ENCODE data around the gene PFN3. TPM values are rescaled to one million over a fixed set of nuclear protein-coding genes. Genes with fewer than 3 reads are reported as not detected.

The PFN3 gene
- total RNA-seq, 2 experiments from 2014 or later = not detected

GRCh38 chr5:177429248-177430040, 29.0 kb upstream of the PFN3 start:
- Mint-ChIP-seq H3K27ac (peak overlapping the region; percentile 93), H3K27me3 (ENCODE audit: low read depth) (no peaks in the 10 kb centered on the region), H3K9me3 (ENCODE audit: insufficient read depth) (no peaks in the 10 kb centered on the region), H3K4me3 (peak overlapping the region; percentile 97), H3K36me3 (ENCODE audit: low read depth) (peaks cover 71% of the 10 kb centered on the region), H3K4me1 (ENCODE audit: low read depth) (peaks cover 75% of the 10 kb centered on the region)
- peak; percentile 88 for DNase-seq
- ChIA-PET POLR2A (interaction anchor here (1.0 to 10.3 kb wide), 8 partner anchors 17 to 117 kb away, joined by 3 to 245 read pairs (median 4); partner anchors contain the start of genes LMAN2, MXD3 and PRR7), CTCF (interaction anchor here (0.6 to 14.1 kb wide), 9 partner anchors 17 to 111 kb away, joined by 3 to 252 read pairs (median 16); partner anchors contain the start of genes F12 and PRR7)
- peak; percentile 0 for ATAC-seq

- ATAC-seq (no peak), DNase-seq (no peak)
- Mint-ChIP-seq H3K4me3 (peak overlapping the region; percentile 97), H3K4me1 (ENCODE audit: low read depth) (peaks cover 72% of the 10 kb centered on the region), H3K27ac (peak overlapping the region; percentile 93), H3K36me3 (ENCODE audit: low read depth) (peaks cover 64% of the 10 kb centered on the region), H3K27me3 (ENCODE audit: low read depth) (no peaks in the 10 kb centered on the region), H3K9me3 (ENCODE audit: insufficient read depth) (no peaks in the 10 kb centered on the region)
- ChIA-PET CTCF (interaction anchor here (0.7 to 14.1 kb wide), 9 partner anchors 15 to 110 kb away, joined by 3 to 252 read pairs (median 16); partner anchors contain the start of genes F12 and PRR7), POLR2A (interaction anchor here (1.0 to 10.3 kb wide), 8 partner anchors 18 to 117 kb away, joined by 3 to 245 read pairs (median 4); partner anchors contain the start of genes LMAN2, MXD3 and PRR7)
These were observed 28.2 kb upstream of the PFN3 start for GRCh38 chr5:177428574-177429217.

GRCh38 chr5:177427919-177428573, 27.6 kb upstream of the PFN3 start:
- DNase-seq (no peak), ATAC-seq (no peak)
- Mint-ChIP-seq H3K9me3 (ENCODE audit: insufficient read depth) (no peaks in the 10 kb centered on the region), H3K4me1 (ENCODE audit: low read depth) (peaks cover 67% of the 10 kb centered on the region), H3K36me3 (ENCODE audit: low read depth) (peaks cover 59% of the 10 kb centered on the region), H3K4me3 (peak overlapping the region; percentile 97), H3K27me3 (ENCODE audit: low read depth) (no peaks in the 10 kb centered on the region), H3K27ac (peak overlapping the region; percentile 93)
- POLR2A ChIA-PET = interaction anchor here (1.0 to 10.3 kb wide), 10 partner anchors 17 to 116 kb away, joined by 3 to 245 read pairs (median 4); partner anchors contain the start of genes MXD3, PFN3 and PRR7
- CTCF ChIA-PET = interaction anchor here (1.5 to 14.1 kb wide), 7 partner anchors 14 to 38 kb away, joined by 3 to 252 read pairs (median 22); partner anchors contain the start of genes F12 and PRR7

- Mint-ChIP-seq H3K4me3 (peak overlapping the region; percentile 97), H3K4me1 (ENCODE audit: low read depth) (peaks cover 62% of the 10 kb centered on the region), H3K9me3 (ENCODE audit: insufficient read depth) (no peaks in the 10 kb centered on the region), H3K27me3 (ENCODE audit: low read depth) (no peaks in the 10 kb centered on the region), H3K27ac (peak overlapping the region; percentile 93), H3K36me3 (ENCODE audit: low read depth) (peaks cover 55% of the 10 kb centered on the region)
- DNase-seq (no peak), ATAC-seq (no peak)
- POLR2A ChIA-PET = interaction anchor here (0.6 to 10.3 kb wide), 14 partner anchors 10 to 173 kb away, joined by 3 to 245 read pairs (median 4); partner anchors contain the start of genes B4GALT7, F12, PFN3 and PRELID1
- CTCF ChIA-PET = interaction anchor here (0.6 to 14.1 kb wide), 12 partner anchors 13 to 117 kb away, joined by 3 to 252 read pairs (median 7); partner anchors contain the start of gene PRR7
These were observed 26.9 kb upstream of the PFN3 start for GRCh38 chr5:177427211-177427822.

GRCh38 chr5:177426566-177427210, 26.2 kb upstream of the PFN3 start, which contains the start of gene GRK6:
Gene GRK6, plus strand, starts transcription at chr5:177426676. Its CDS starts 170 bp downstream, at chr5:177426846.
- Mint-ChIP-seq H3K4me1 (ENCODE audit: low read depth) (peaks cover 59% of the 10 kb centered on the region), H3K27me3 (ENCODE audit: low read depth) (no peaks in the 10 kb centered on the region), H3K36me3 (ENCODE audit: low read depth) (peaks cover 48% of the 10 kb centered on the region), H3K27ac (peak within 1 kb of the TSS; percentile 93), H3K4me3 (peak within 1 kb of the TSS; percentile 97), H3K9me3 (ENCODE audit: insufficient read depth) (no peaks in the 10 kb centered on the region)
- ChIA-PET CTCF (interaction anchor here (0.6 to 14.1 kb wide), 15 partner anchors 10 to 117 kb away, joined by 3 to 252 read pairs (median 5); no protein-coding TSS in a partner anchor), POLR2A (interaction anchor here (0.6 to 10.3 kb wide), 17 partner anchors 9 to 173 kb away, joined by 3 to 245 read pairs (median 4); partner anchors contain the start of genes B4GALT7, F12, PFN3 and PRELID1)
- DNase-seq = peak; percentile 82
- ATAC-seq = peak; percentile 10

GRCh38 chr5:177425801-177426565, 25.5 kb upstream of the PFN3 start:
- H3K36me3 Mint-ChIP-seq (ENCODE audit: low read depth) = peaks cover 41% of the 10 kb centered on the region
- H3K27me3 Mint-ChIP-seq (ENCODE audit: low read depth) = no peaks in the 10 kb centered on the region
- peak overlapping the region; percentile 93 for H3K27ac Mint-ChIP-seq
- POLR2A ChIA-PET = interaction anchor here (0.7 to 10.3 kb wide), 13 partner anchors 8 to 113 kb away, joined by 3 to 245 read pairs (median 4); partner anchors contain the start of genes F12 and PRR7
- peak; percentile 86 for ATAC-seq
- H3K4me1 Mint-ChIP-seq (ENCODE audit: low read depth) = peaks cover 52% of the 10 kb centered on the region
- DNase-seq = peak; percentile 100
- H3K9me3 Mint-ChIP-seq (ENCODE audit: insufficient read depth) = no peaks in the 10 kb centered on the region
- CTCF ChIA-PET = interaction anchor here (0.7 to 14.1 kb wide), 16 partner anchors 11 to 116 kb away, joined by 3 to 252 read pairs (median 5); no protein-coding TSS in a partner anchor
- peak overlapping the region; percentile 91 for H3K4me3 Mint-ChIP-seq

- peak overlapping the region; percentile 93 for H3K27ac Mint-ChIP-seq
- ChIA-PET CTCF (interaction anchor here (0.7 to 14.1 kb wide), 11 partner anchors 11 to 115 kb away, joined by 3 to 252 read pairs (median 5); no protein-coding TSS in a partner anchor), POLR2A (interaction anchor here (0.5 to 10.3 kb wide), 9 partner anchors 9 to 696 kb away, joined by 3 to 245 read pairs (median 8); partner anchors contain the start of genes F12 and PRR7)
- no peaks in the 10 kb centered on the region for H3K27me3 Mint-ChIP-seq (ENCODE audit: low read depth)
- ATAC-seq (no peak), DNase-seq (no peak)
- peaks cover 35% of the 10 kb centered on the region for H3K36me3 Mint-ChIP-seq (ENCODE audit: low read depth)
- no peaks in the 10 kb centered on the region for H3K9me3 Mint-ChIP-seq (ENCODE audit: insufficient read depth)
- H3K4me1 Mint-ChIP-seq (ENCODE audit: low read depth) = peaks cover 45% of the 10 kb centered on the region
- H3K4me3 Mint-ChIP-seq = peak overlapping the region; percentile 91
These were observed 24.8 kb upstream of the PFN3 start for GRCh38 chr5:177425196-177425800.

GRCh38 chr5:177423671-177424070, 23.2 kb upstream of the PFN3 start:
- ATAC-seq (no peak), DNase-seq (no peak)
- H3K4me3 Mint-ChIP-seq = no peak overlapping the region
- no peaks in the 10 kb centered on the region for H3K27me3 Mint-ChIP-seq (ENCODE audit: low read depth)
- H3K9me3 Mint-ChIP-seq (ENCODE audit: insufficient read depth) = no peaks in the 10 kb centered on the region
- H3K36me3 Mint-ChIP-seq (ENCODE audit: low read depth) = peaks cover 18% of the 10 kb centered on the region
- CTCF ChIA-PET = interaction anchor here (1.3 to 14.1 kb wide), 4 partner anchors 19 to 55 kb away, joined by 3 to 252 read pairs (median 32); no protein-coding TSS in a partner anchor
- peaks cover 28% of the 10 kb centered on the region for H3K4me1 Mint-ChIP-seq (ENCODE audit: low read depth)
- no peak overlapping the region for H3K27ac Mint-ChIP-seq
- POLR2A ChIA-PET = no interaction called here

GRCh38 chr5:177421062-177421798, 20.8 kb upstream of the PFN3 start:
- no peaks in the 10 kb centered on the region for H3K27me3 Mint-ChIP-seq (ENCODE audit: low read depth)

More at GRCh38 chr5:177421062-177421798, 20.8 kb upstream of the PFN3 start:
- POLR2A ChIA-PET = interaction anchor here (0.6 kb wide), 1 partner anchor 15 kb away, joined by 3 read pairs; no protein-coding TSS in a partner anchor
- Mint-ChIP-seq H3K9me3 (ENCODE audit: insufficient read depth) (no peaks in the 10 kb centered on the region), H3K4me1 (ENCODE audit: low read depth) (peaks cover 24% of the 10 kb centered on the region), H3K27ac (no peak overlapping the region), H3K4me3 (no peak overlapping the region), H3K36me3 (ENCODE audit: low read depth) (peaks cover under 1% of the 10 kb centered on the region)
- DNase-seq (no peak), ATAC-seq (no peak)
- CTCF ChIA-PET = interaction anchor here (1.2 to 14.1 kb wide), 2 partner anchors 17 to 36 kb away, joined by 3 to 252 read pairs; no protein-coding TSS in a partner anchor

All from activated CD8-positive, alpha-beta T cell treated with anti-CD3 and anti-CD28 coated beads, Interleukin-2, amount 10 ng/mL, durations not matched to agents 7 days and 5 days (primary cell).